ENCODE results near the gene LMF1. TPM values are rescaled to one million over a fixed set of nuclear protein-coding genes. Genes with fewer than 3 reads are reported as not detected.

The LMF1 gene
- total RNA-seq, 1 experiment from 2014 or later: 12.8 TPM

DNA sequence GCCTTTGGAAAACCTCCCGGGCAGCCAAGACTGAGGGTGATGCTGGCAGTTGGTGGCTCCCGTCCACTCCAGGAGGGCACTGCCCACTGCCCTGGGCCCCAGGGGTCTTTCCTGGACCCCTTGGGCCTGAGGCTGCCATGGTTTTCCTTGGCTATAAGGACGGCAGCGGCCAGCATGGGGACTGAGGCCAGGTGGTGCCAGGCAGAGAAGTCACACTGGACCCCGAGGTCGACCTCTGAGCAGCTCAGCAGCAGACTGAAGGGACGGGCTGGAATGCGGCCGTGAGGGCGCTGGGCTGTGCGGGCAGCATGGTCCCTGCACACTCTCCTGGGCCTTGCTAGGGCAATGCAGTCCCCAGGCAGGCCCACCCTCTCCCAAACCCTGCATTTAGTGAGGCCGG, 114.7 kb downstream of the LMF1 start:
- no peaks in the 10 kb centered on the region for H3K9me2 ChIP-seq (ENCODE audit: insufficient read depth)
- H3K27ac ChIP-seq (ENCODE audit: low read depth, low read length): no peak overlapping the region
- no peak overlapping the region for H2AFZ ChIP-seq (ENCODE audit: low read depth, low read length, poor library complexity, severe bottlenecking)
- CTCF ChIA-PET: no interaction called here
- H3K4me1 ChIP-seq (ENCODE audit: control insufficient read depth in 1 of 2, insufficient read depth in 2 of 2, low read length in 2 of 2): no peaks in the 10 kb centered on the region
- no peak overlapping the region for H3K4me3 ChIP-seq (replicated peaks in 1 of 2; ENCODE audit: low read depth in 1 of 2, low read length in 2 of 2)
- RAD21 ChIA-PET (ENCODE audit: low non-redundant PET in 1 of 2, low total read pairs in 2 of 2, uncharacterized antibody in 2 of 2, unreplicated experiment in 2 of 2): no interaction called here
- H3K9ac ChIP-seq (ENCODE audit: low read length): no peak overlapping the region
- no peak for DNase-seq (ENCODE audit: low read depth, low spot score)
- H3K4me2 ChIP-seq (ENCODE audit: low read length): no peak overlapping the region
- intact Hi-C loops (cut with micrococcal nuclease): no loop called here
- no peaks in the 10 kb centered on the region for H4K20me1 ChIP-seq (ENCODE audit: insufficient read depth)
- ATAC-seq: no peak
- TF ChIP-seq POLR2AphosphoS5 (IDR thresholded peaks at IDR 0.05; ENCODE audit: low read depth, low read length) (no peak), JUND (IDR thresholded peaks at IDR 0.05) (no peak), SP1 (IDR thresholded peaks at IDR 0.05; ENCODE audit: low read depth) (no peak), EZH2 (IDR thresholded peaks at IDR 0.05) (no peak), ZNF274 (IDR thresholded peaks at IDR 0.05; ENCODE audit: low read depth, low read length) (no peak), RAD21 (IDR thresholded peaks at IDR 0.05; ENCODE audit: low read depth) (no peak), EGR1 (IDR thresholded peaks at IDR 0.05; ENCODE audit: low read depth) (no peak), ZFX (IDR thresholded peaks at IDR 0.05) (no peak), SRF (IDR thresholded peaks at IDR 0.05; ENCODE audit: low read depth) (no peak), CEBPB (IDR thresholded peaks at IDR 0.05; ENCODE audit: low read depth) (no peak), FOSL1 (IDR thresholded peaks at IDR 0.05; ENCODE audit: low read depth) (no peak), EZH2phosphoT487 (IDR thresholded peaks at IDR 0.05; ENCODE audit: borderline replicate concordance) (no peak), POLR2A (IDR thresholded peaks at IDR 0.05; ENCODE audit: borderline replicate concordance, extremely low read depth, insufficient read depth, insufficient read length) (no peak), TCF7L2 (IDR thresholded peaks at IDR 0.05; ENCODE audit: borderline replicate concordance, extremely low read depth, insufficient read depth, insufficient read length) (no peak), SIN3A (IDR thresholded peaks at IDR 0.05; ENCODE audit: low read depth) (no peak)
- TF ChIP-seq, protein P1, sequence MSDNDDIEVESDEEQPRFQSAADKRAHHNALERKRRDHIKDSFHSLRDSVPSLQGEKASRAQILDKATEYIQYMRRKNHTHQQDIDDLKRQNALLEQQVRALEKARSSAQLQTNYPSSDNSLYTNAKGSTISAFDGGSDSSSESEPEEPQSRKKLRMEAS (IDR thresholded peaks at IDR 0.05): no peak
- TF ChIP-seq, protein P2, sequence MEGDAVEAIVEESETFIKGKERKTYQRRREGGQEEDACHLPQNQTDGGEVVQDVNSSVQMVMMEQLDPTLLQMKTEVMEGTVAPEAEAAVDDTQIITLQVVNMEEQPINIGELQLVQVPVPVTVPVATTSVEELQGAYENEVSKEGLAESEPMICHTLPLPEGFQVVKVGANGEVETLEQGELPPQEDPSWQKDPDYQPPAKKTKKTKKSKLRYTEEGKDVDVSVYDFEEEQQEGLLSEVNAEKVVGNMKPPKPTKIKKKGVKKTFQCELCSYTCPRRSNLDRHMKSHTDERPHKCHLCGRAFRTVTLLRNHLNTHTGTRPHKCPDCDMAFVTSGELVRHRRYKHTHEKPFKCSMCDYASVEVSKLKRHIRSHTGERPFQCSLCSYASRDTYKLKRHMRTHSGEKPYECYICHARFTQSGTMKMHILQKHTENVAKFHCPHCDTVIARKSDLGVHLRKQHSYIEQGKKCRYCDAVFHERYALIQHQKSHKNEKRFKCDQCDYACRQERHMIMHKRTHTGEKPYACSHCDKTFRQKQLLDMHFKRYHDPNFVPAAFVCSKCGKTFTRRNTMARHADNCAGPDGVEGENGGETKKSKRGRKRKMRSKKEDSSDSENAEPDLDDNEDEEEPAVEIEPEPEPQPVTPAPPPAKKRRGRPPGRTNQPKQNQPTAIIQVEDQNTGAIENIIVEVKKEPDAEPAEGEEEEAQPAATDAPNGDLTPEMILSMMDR (IDR thresholded peaks at IDR 0.05 in 2 of 3, conservative IDR thresholded peaks at IDR 0.05 in 1 of 3; ENCODE audit: borderline replicate concordance in 1 of 3, insufficient read depth in 1 of 3, low read depth in 2 of 3, low read length in 2 of 3): no peak
- TF ChIP-seq, protein P3, sequence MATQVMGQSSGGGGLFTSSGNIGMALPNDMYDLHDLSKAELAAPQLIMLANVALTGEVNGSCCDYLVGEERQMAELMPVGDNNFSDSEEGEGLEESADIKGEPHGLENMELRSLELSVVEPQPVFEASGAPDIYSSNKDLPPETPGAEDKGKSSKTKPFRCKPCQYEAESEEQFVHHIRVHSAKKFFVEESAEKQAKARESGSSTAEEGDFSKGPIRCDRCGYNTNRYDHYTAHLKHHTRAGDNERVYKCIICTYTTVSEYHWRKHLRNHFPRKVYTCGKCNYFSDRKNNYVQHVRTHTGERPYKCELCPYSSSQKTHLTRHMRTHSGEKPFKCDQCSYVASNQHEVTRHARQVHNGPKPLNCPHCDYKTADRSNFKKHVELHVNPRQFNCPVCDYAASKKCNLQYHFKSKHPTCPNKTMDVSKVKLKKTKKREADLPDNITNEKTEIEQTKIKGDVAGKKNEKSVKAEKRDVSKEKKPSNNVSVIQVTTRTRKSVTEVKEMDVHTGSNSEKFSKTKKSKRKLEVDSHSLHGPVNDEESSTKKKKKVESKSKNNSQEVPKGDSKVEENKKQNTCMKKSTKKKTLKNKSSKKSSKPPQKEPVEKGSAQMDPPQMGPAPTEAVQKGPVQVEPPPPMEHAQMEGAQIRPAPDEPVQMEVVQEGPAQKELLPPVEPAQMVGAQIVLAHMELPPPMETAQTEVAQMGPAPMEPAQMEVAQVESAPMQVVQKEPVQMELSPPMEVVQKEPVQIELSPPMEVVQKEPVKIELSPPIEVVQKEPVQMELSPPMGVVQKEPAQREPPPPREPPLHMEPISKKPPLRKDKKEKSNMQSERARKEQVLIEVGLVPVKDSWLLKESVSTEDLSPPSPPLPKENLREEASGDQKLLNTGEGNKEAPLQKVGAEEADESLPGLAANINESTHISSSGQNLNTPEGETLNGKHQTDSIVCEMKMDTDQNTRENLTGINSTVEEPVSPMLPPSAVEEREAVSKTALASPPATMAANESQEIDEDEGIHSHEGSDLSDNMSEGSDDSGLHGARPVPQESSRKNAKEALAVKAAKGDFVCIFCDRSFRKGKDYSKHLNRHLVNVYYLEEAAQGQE (IDR thresholded peaks at IDR 0.05; ENCODE audit: low read depth): no peak
- POLR2A ChIA-PET: no interaction called here
- BruUV-seq (replicated peaks): no TSS peak
- H3K79me2 ChIP-seq (ENCODE audit: insufficient read depth, low read length): no peaks in the 10 kb centered on the region
- no peaks in the 10 kb centered on the region for H3K27me3 ChIP-seq (ENCODE audit: insufficient read depth, low read length)
- no peaks in the 10 kb centered on the region for H3K36me3 ChIP-seq (ENCODE audit: control insufficient read depth in 1 of 2, insufficient read depth in 2 of 2, low read length in 2 of 2)
- peaks cover 0 to 12% of the 10 kb centered on the region in 2 experiments; a peak in 1 of 4 replicates for H3K9me3 ChIP-seq (ENCODE audit: control insufficient read depth in 1 of 2, insufficient read depth in 1 of 2, low read depth in 1 of 2, low read length in 2 of 2)

Data from HCT116 (cell line).